SU-DHL-6 (cell line): ENCODE data around the gene TMEM52.

Experiments used
- H2AFZ ChIP-seq: fragments of 200-600 bp; sonication (generic); 2 replicates; pipeline ENCODE4 v1.6.1; 2014; ENCODE audit warnings: low read depth, mild to moderate bottlenecking, moderate library complexity, mixed read lengths, antibody characterized with exemption, low read length; ENCODE audit not compliant: severe bottlenecking
- H3F3A ChIP-seq: fragments of 200-600 bp; shearing (Covaris generic); 2 replicates; pipeline ENCODE4 v1.6.0; 2016; ENCODE audit warnings: antibody characterized with exemption, mild to moderate bottlenecking; ENCODE audit not compliant: insufficient read depth
- H3K27ac ChIP-seq: fragments of 200-600 bp; sonication (generic); 2 replicates; pipeline ENCODE4 v1.5.1; 2016; ENCODE audit warnings: low read depth, mild to moderate bottlenecking, low read length, moderate library complexity, mixed read lengths
- H3K27me3 ChIP-seq: fragments of 200-600 bp; sonication (generic), shearing (Covaris generic); 2 replicates; pipeline ENCODE4 v1.6.0; 2014; ENCODE audit warnings: mild to moderate bottlenecking, low read length
- H3K36me3 ChIP-seq: fragments of 200-600 bp; sonication (generic); 2 replicates; pipeline ENCODE4 v1.6.1; 2014; ENCODE audit warnings: mild to moderate bottlenecking, low read length, mixed read lengths
- H3K4me2 ChIP-seq: fragments of 300-600, 200-600 bp; shearing (Covaris generic), sonication (generic); 2 replicates; pipeline ENCODE4 v1.6.0; 2014; ENCODE audit warnings: low read length, low read depth, mild to moderate bottlenecking; ENCODE audit not compliant: poor library complexity, severe bottlenecking
- H3K4me3 ChIP-seq: fragments of 200-600 bp; sonication (generic); 2 replicates; pipeline ENCODE4 v1.5.1; 2014; ENCODE audit warnings: antibody characterized with exemption, low read length, mild to moderate bottlenecking, mixed read lengths; ENCODE audit not compliant: insufficient read depth, poor library complexity, severe bottlenecking
- H3K79me2 ChIP-seq: fragments of 200-600 bp; sonication (generic); 2 replicates; pipeline ENCODE4 v1.6.1; 2014; ENCODE audit warnings: mild to moderate bottlenecking, low read length, moderate library complexity; ENCODE audit not compliant: insufficient read depth
- H3K9ac ChIP-seq: fragments of 200-600 bp; sonication (generic); 2 replicates; pipeline ENCODE4 v1.7.0; 2014; ENCODE audit warnings: mild to moderate bottlenecking, low read length
- H3K9me2 ChIP-seq: fragments of 200-600 bp; sonication (generic); replicated peaks from 2 replicates; pipeline ENCODE4 v1.6.1; 2014; ENCODE audit warnings: low read length; ENCODE audit not compliant: insufficient read depth
- H3K9me3 ChIP-seq: fragments of 200-600 bp; sonication (generic); 2 replicates; pipeline ENCODE4 v1.6.1; 2014; ENCODE audit warnings: low read length, mixed read lengths; ENCODE audit not compliant: insufficient read depth
- H4K20me1 ChIP-seq: fragments of 200-600 bp; sonication (generic); 2 replicates; pipeline ENCODE4 v1.6.1; 2014; ENCODE audit warnings: low read depth, mild to moderate bottlenecking, antibody characterized with exemption, low read length, moderate library complexity, mixed read lengths
- EZH2phosphoT487 ChIP-seq: fragments of 200-600 bp; sonication (generic), shearing (Covaris generic); conservative IDR thresholded peaks from 2 replicates; pipeline ENCODE4 v1.6.1; 2018; ENCODE audit warnings: mild to moderate bottlenecking, antibody characterized with exemption, low read length, moderate library complexity, mixed read lengths
- TF ChIP-seq, protein P1 (sequence below): fragments of 200-600 bp; sonication (generic); IDR thresholded peaks from one replicate; pipeline ENCODE4 v1.5.1; 2017; ENCODE audit warnings: antibody characterized with exemption, mild to moderate bottlenecking, low read length, moderate library complexity; ENCODE audit not compliant: insufficient read depth, poor library complexity, severe bottlenecking

Gene TMEM52

DNA sequence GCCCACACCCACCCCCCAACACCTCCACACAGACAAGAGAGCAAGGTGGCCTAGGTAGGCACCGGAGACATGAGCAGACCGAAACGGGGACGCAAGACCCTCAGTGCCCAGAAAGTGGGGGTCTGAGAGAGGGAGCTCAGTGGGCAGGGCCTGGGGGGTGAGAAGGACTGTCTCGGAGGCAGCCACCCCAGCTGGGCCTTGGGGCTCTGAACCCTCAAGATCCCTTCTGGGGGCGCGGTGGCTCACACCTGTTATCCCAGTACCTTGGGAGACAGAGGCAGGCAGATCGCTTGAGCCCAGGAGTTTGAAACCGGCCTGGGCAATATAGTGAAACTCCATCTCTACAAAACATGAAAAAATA lies 19.1 kb downstream of the TMEM52 start:
- TF ChIP-seq EZH2phosphoT487, result no peak
- TF ChIP-seq, protein P1, sequence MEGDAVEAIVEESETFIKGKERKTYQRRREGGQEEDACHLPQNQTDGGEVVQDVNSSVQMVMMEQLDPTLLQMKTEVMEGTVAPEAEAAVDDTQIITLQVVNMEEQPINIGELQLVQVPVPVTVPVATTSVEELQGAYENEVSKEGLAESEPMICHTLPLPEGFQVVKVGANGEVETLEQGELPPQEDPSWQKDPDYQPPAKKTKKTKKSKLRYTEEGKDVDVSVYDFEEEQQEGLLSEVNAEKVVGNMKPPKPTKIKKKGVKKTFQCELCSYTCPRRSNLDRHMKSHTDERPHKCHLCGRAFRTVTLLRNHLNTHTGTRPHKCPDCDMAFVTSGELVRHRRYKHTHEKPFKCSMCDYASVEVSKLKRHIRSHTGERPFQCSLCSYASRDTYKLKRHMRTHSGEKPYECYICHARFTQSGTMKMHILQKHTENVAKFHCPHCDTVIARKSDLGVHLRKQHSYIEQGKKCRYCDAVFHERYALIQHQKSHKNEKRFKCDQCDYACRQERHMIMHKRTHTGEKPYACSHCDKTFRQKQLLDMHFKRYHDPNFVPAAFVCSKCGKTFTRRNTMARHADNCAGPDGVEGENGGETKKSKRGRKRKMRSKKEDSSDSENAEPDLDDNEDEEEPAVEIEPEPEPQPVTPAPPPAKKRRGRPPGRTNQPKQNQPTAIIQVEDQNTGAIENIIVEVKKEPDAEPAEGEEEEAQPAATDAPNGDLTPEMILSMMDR, result no peak
- no peaks in the 10 kb centered on the region for H3K36me3 ChIP-seq
- H3K9me3 ChIP-seq, result no peaks in the 10 kb centered on the region
- no peak overlapping the region for H3K4me2 ChIP-seq
- H3K27ac ChIP-seq, result no peak overlapping the region
- H4K20me1 ChIP-seq, result no peaks in the 10 kb centered on the region
- H3F3A ChIP-seq, result no peaks in the 10 kb centered on the region
- H3K27me3 ChIP-seq, result no peaks in the 10 kb centered on the region
- H2AFZ ChIP-seq, result no peak overlapping the region
- H3K9me2 ChIP-seq, result no peaks in the 10 kb centered on the region
- H3K79me2 ChIP-seq, result no peaks in the 10 kb centered on the region
- no peak overlapping the region for H3K9ac ChIP-seq
- H3K4me3 ChIP-seq, result no peak overlapping the region

DNA sequence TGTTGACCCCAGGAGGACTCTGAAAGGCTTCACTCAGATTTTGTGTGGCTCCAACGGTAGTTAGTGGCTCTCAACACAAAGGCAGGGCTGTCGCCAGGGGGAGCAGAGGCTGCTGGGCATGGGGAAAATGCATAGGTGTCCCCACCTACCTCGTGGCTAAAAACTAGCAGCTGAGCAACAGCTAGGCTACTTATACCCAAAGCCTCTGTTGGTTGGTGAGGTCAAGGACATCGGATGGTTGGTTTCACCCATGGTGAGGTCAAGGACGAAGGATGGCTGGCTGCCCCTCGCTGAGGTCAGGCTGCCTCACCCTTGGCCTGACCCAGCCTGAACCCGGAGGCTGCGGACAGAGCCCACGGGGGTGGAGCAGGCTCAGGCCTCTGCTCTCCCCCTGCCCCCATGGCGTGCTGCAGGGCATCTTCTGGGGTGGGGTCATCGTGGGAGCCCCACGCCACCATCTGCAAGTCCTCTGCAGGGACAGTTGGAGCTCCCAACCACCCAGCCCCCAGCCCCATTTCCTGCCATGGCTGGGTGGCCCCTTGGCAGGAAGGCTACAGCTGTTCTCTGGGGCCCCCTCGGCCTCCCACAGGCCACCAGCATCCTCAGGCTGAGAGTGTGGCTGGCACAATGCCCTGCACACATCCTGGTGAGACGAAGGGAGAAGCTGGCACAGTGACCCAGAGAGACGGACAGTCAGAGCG lies 19.7 kb downstream of the TMEM52 start:
- no peaks in the 10 kb centered on the region for H3K9me3 ChIP-seq
- TF ChIP-seq, protein P1, result no peak
- no peak for TF ChIP-seq EZH2phosphoT487

DNA sequence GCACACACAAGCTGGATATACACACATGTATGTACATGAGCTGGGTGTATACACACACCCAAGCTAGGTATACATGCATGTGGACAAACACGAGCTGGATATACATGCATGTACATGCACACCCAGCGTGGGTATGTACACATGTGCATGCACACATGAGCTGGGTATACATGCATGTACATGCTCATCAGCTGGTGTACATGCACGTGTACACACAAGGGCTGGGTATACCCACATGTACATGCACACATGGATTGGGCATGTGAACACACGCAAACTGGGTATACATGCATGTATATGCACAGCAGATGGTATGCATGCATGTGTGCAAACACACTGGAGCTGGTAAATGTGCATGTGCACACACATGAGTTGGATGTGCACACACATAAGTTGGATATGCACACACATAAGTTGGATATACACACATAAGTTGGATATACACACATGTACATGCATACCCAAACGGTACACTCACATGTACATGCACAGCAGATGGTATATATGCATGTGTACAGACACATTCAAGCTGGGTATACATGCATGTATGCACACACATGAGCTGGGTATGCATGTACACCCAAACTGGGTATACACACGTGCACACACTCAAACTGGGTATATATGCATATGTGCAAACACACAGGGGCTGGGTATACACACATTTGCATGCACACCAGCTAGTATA lies 20.7 kb downstream of the TMEM52 start:
- Histone ChIP-seq H3K36me3 (no peaks in the 10 kb centered on the region), H3K9ac (no peak overlapping the region), H3K79me2 (no peaks in the 10 kb centered on the region), H3K9me3 (no peaks in the 10 kb centered on the region), H3K4me3 (no peak overlapping the region), H3K27ac (no peak overlapping the region), H3K4me2 (no peak overlapping the region), H2AFZ (no peak overlapping the region), H3K27me3 (no peaks in the 10 kb centered on the region), H4K20me1 (no peaks in the 10 kb centered on the region), H3F3A (no peaks in the 10 kb centered on the region), H3K9me2 (no peaks in the 10 kb centered on the region)
- TF ChIP-seq, protein P1, result no peak
- TF ChIP-seq EZH2phosphoT487, result no peak

More for the DNA sequence above, 19.7 kb downstream of the TMEM52 start:
- Histone ChIP-seq H3K9me2 (no peaks in the 10 kb centered on the region), H3K9ac (peak overlapping the region; percentile 11; the same call in 1 of the 2 replicates), H3K4me3 (no peak overlapping the region), H3K27me3 (no peaks in the 10 kb centered on the region), H3K4me2 (no peak overlapping the region), H4K20me1 (no peaks in the 10 kb centered on the region), H2AFZ (no peak overlapping the region), H3K36me3 (no peaks in the 10 kb centered on the region), H3K27ac (no peak overlapping the region), H3K79me2 (no peaks in the 10 kb centered on the region), H3F3A (no peaks in the 10 kb centered on the region)
